ENCODE data around the gene RNF225. TPM values are rescaled to one million over a fixed set of nuclear protein-coding genes. Genes with fewer than 3 reads are reported as not detected.

RNF225 gene
- polyA plus RNA-seq, 1 of the 3 experiments (the other 2 are of a cell fraction) = 0.13 TPM

- H3K4me2 ChIP-seq = no peak overlapping the region
- H3K27ac ChIP-seq (ENCODE audit: low read depth in 2 of 2, low read length in 1 of 2) = no peak overlapping the region
- H4K20me1 ChIP-seq (ENCODE audit: insufficient read depth) = no peaks in the 10 kb centered on the region
- POLR2A ChIA-PET = no interaction called here
- H3K9me3 ChIP-seq = no peaks in the 10 kb centered on the region
- peaks cover 6% of the 10 kb centered on the region for H3F3A ChIP-seq (replicated peaks; ENCODE audit: insufficient read depth)
- 96% methylated on average over 47 of the region's 106 CpGs for WGBS (ENCODE audit: low lambda C conversion rate)
- H3K4me3 ChIP-seq (ENCODE audit: low read depth in 2 of 2, low read length in 1 of 2) = no peak overlapping the region
- CTCF ChIA-PET = interaction anchor here (1.2 kb wide), 1 partner anchor 10 kb away, joined by 3 read pairs; no protein-coding TSS in a partner anchor
- no peak overlapping the region for H3K9ac ChIP-seq
- no peak overlapping the region for H2AFZ ChIP-seq (ENCODE audit: low read depth)
- DNase-seq = peak; percentile 15
- no peaks in the 10 kb centered on the region for H3K36me3 ChIP-seq (replicated peaks in 1 of 2; ENCODE audit: control insufficient read depth in 1 of 2, insufficient read depth in 2 of 2, low read length in 1 of 2)
- H3K4me1 ChIP-seq (ENCODE audit: control insufficient read depth in 1 of 2, insufficient read depth in 2 of 2, low read depth in 1 of 2, low read length in 1 of 2) = no peaks in the 10 kb centered on the region
- no peaks in the 10 kb centered on the region for H3K9me2 ChIP-seq
- no peaks in the 10 kb centered on the region for H3K27me3 ChIP-seq (ENCODE audit: insufficient read depth)
- H3K79me2 ChIP-seq (ENCODE audit: insufficient read depth) = no peaks in the 10 kb centered on the region
- no peak for TF ChIP-seq RFX5 (IDR thresholded peaks at IDR 0.05; ENCODE audit: low read length)
- TF ChIP-seq NRF1 (IDR thresholded peaks at IDR 0.05; ENCODE audit: low read depth, low read length) = no peak
- TF ChIP-seq MEF2A (IDR thresholded peaks at IDR 0.05; ENCODE audit: borderline replicate concordance, low read depth) = no peak
- no peak for TF ChIP-seq FOSL2 (IDR thresholded peaks at IDR 0.05; ENCODE audit: borderline replicate concordance, low read depth)
- no peak for TF ChIP-seq GATA2 (CRISPR knock-in tag; IDR thresholded peaks at IDR 0.05)
- no peak for TF ChIP-seq RCOR1 (IDR thresholded peaks at IDR 0.05; ENCODE audit: low read length)
- TF ChIP-seq REST (IDR thresholded peaks at IDR 0.05; ENCODE audit: low read depth, low read length) = no peak
Measured at GRCh38 chr19:58367698-58368454, 27.6 kb upstream of the RNF225 start.

DNA sequence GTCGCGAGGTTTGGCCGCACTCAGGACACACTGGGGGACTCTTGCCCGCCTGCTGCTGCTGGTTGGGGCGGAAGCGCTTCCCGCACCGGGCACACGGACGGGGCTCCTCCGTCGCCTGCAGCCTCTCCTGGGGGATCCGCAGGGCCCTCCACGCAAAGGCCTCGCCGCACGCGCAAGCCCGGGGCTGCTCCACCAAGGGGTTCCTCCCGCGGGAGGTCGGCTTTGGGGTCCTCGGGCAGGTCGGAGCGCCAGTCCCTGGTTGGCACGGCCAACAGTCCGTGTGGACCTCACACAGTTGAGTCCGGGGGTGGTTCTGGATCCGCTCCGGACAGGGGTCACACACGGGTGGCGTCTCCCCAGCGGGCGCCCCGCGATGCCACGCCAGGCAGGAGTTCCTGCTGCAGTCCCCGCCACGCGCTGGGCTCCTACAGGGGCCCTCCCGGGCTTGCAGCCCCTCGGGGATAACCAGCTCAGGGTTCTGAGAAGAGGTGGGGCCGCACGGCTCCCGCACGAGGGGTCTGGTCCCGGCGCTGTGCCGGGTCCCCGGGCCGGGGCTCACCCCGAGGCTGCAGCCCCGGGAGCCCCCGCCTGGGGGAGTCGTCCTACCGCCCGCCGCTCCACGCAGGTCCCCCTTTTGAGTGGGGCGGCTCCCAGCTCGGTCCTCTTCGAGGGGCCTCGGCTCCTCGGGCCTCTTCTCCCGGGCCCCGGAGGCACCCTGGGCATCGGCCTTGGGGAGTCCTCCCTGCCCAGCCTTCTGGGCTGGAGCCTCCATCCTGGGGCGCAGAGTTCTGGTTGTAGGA is 26.7 kb upstream of the RNF225 start:
- H3K27ac ChIP-seq (ENCODE audit: low read depth in 2 of 2, low read length in 1 of 2) = no peak overlapping the region
- TF ChIP-seq YY1 (IDR thresholded peaks at IDR 0.05; ENCODE audit: low read depth) (no peak), FOSL2 (IDR thresholded peaks at IDR 0.05; ENCODE audit: borderline replicate concordance, low read depth) (no peak), RAD21 (IDR thresholded peaks at IDR 0.05; ENCODE audit: low read length) (no peak), RXRA (IDR thresholded peaks at IDR 0.05; ENCODE audit: borderline replicate concordance, low read depth) (no peak), ELF1 (IDR thresholded peaks at IDR 0.05) (no peak), SMC3 (IDR thresholded peaks at IDR 0.05; ENCODE audit: low read depth, low read length) (no peak), SIN3A (IDR thresholded peaks at IDR 0.05; ENCODE audit: borderline replicate concordance, low read depth, low read length) (no peak), NRF1 (IDR thresholded peaks at IDR 0.05; ENCODE audit: low read depth, low read length) (no peak), JUND (IDR thresholded peaks at IDR 0.05) (no peak), CTCF (IDR thresholded peaks at IDR 0.05) (no peak), TEAD4 (IDR thresholded peaks at IDR 0.05; ENCODE audit: borderline replicate concordance, insufficient read depth) (no peak), CHD2 (IDR thresholded peaks at IDR 0.05; ENCODE audit: low read length, partially characterized antibody) (no peak)
- TF ChIP-seq, protein P1, sequence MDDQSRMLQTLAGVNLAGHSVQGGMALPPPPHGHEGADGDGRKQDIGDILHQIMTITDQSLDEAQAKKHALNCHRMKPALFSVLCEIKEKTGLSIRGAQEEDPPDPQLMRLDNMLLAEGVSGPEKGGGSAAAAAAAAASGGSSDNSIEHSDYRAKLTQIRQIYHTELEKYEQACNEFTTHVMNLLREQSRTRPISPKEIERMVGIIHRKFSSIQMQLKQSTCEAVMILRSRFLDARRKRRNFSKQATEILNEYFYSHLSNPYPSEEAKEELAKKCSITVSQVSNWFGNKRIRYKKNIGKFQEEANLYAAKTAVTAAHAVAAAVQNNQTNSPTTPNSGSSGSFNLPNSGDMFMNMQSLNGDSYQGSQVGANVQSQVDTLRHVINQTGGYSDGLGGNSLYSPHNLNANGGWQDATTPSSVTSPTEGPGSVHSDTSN (IDR thresholded peaks at IDR 0.05) = no peak
- CTCF ChIA-PET = no interaction called here
- 96% methylated on average over 17 of the region's 68 CpGs for WGBS (ENCODE audit: low lambda C conversion rate)
- peaks cover 6% of the 10 kb centered on the region for H3F3A ChIP-seq (replicated peaks; ENCODE audit: insufficient read depth)
- no peaks in the 10 kb centered on the region for H3K4me1 ChIP-seq (ENCODE audit: control insufficient read depth in 1 of 2, insufficient read depth in 2 of 2, low read depth in 1 of 2, low read length in 1 of 2)
- DNase-seq = peak; percentile 27
- H3K9ac ChIP-seq = no peak overlapping the region
- H3K36me3 ChIP-seq (replicated peaks in 1 of 2; ENCODE audit: control insufficient read depth in 1 of 2, insufficient read depth in 2 of 2, low read length in 1 of 2) = no peaks in the 10 kb centered on the region
- no peaks in the 10 kb centered on the region for H3K9me2 ChIP-seq
- H3K4me3 ChIP-seq (ENCODE audit: low read depth in 2 of 2, low read length in 1 of 2) = no peak overlapping the region
- no peaks in the 10 kb centered on the region for H3K9me3 ChIP-seq
- no peaks in the 10 kb centered on the region for H3K79me2 ChIP-seq (ENCODE audit: insufficient read depth)
- POLR2A ChIA-PET = interaction anchor here (0.7 to 1.2 kb wide), 2 partner anchors 9 to 16 kb away, joined by 3 read pairs; no protein-coding TSS in a partner anchor
- no peak overlapping the region for H2AFZ ChIP-seq (ENCODE audit: low read depth)
- no peaks in the 10 kb centered on the region for H4K20me1 ChIP-seq (ENCODE audit: insufficient read depth)
- H3K27me3 ChIP-seq (ENCODE audit: insufficient read depth) = no peaks in the 10 kb centered on the region
- no peak overlapping the region for H3K4me2 ChIP-seq

Data from SK-N-SH (cell line).